ENCODE results near the gene IL17RB.

Gene IL17RB

DNA sequence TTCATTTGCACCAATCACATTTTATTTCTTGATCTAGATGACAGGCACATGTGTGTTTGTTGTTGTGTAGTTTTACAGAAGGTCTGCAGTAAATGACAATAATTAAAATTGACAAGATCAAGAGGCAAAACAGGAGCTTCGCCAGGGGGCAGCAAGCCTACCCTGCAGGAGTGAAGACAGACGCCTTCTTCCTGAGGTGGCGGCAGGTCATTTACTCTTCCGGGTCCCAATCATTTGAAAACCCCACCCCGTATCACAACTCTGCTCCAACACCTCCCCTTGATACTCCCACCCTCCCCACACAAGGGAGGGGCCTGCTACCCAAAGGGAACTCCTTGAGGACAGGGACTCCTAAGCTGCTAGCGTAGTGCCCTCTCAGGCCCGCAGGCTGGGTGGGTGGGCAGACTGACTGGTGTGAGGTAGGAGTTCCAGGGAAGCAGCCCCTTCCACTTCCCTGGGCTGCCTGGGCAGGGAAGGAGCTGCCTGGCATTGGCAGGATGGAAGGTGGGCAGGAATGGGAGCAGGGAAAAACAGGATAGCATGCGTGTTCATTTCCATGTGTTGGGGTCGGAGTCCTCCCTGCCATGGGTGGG lies 13.2 kb upstream of the IL17RB start:
- DNase-seq: no peak

DNA sequence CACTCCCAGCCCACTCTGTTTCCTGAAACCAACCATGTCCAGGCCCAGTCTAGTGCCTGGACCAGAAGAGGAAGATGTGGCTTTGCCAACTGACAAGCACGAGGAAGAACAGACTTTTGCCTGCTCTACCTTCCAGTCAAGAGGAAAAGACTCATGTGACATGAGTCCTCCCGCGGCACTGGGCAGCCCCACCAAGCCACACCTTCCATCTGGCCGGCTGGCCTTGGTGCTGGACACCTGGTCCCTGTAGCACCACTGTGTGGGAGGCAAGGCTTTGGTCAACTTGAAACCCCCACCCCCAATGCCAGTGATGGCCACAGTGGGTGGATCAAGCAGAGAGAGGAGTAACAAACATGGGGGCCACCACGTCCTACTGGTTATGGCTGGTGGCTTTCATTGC lies 12.7 kb upstream of the IL17RB start:
- no peak for DNase-seq

- DNase-seq: no peak
Observed at GRCh38 chr3:53834429-53835095, 11.8 kb upstream of the IL17RB start.

GRCh38 chr3:53835257-53835656 lies 11.1 kb upstream of the IL17RB start:
- no peak for DNase-seq

DNA sequence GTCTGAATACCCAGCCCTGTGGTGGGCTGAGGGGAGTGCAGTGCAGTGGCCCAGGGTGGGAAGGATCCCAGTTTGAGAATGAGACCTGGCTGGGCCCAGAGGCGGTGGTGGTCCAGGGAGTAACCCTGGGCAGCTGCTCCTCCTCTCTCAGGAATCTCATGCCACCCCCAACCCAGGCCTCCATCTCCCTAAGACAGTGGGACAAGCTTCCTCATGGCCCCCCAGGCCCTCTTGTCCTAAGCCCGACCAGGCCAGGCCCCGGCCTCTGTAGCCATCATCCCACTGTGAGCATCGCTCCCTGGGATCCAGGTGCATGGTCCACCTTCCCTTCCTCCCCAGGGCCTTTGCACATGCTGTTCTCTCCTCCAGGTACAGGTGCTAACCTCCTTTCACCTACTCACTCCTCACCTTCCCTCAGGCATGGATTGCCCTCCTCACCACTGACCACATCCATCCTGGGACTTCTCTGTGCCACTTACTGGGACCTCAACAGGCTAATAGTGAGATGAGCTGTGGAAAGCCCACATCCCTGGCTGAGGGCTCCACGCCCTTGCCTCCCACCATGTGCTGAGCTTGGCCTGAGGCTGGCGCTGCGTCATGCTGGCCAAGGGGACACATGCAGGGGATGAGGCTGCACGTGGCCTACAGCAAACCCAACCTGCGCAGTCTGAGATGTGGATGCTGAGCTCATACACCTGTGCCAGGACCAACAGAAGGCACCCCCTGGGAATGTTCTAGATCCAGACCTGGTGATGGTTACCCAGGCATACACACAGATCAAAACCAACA lies 10.1 kb upstream of the IL17RB start:
- DNase-seq: no peak

GRCh38 chr3:53837331-53837730 lies 9.0 kb upstream of the IL17RB start:
- DNase-seq: no peak

DNA sequence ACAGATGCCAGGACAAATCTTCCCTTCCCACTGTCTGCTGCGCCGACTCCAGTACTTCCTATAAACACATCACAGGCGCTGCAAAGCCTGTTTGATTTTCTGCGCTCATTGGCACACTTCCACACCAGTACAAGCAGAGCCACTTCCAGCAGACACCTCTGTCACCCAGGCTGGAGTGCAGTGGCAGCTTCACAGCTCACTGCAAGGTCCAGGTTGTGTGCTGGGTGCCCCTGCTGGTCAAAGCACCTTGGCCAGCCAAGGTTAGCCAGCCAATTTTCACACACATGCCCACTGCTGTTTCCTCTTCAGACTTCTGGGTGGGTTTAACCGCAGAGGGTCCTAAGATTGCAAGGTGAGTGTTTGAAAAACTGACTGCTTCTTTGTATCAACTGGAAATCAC lies 5.1 kb upstream of the IL17RB start:
- DNase-seq: no peak

DNA sequence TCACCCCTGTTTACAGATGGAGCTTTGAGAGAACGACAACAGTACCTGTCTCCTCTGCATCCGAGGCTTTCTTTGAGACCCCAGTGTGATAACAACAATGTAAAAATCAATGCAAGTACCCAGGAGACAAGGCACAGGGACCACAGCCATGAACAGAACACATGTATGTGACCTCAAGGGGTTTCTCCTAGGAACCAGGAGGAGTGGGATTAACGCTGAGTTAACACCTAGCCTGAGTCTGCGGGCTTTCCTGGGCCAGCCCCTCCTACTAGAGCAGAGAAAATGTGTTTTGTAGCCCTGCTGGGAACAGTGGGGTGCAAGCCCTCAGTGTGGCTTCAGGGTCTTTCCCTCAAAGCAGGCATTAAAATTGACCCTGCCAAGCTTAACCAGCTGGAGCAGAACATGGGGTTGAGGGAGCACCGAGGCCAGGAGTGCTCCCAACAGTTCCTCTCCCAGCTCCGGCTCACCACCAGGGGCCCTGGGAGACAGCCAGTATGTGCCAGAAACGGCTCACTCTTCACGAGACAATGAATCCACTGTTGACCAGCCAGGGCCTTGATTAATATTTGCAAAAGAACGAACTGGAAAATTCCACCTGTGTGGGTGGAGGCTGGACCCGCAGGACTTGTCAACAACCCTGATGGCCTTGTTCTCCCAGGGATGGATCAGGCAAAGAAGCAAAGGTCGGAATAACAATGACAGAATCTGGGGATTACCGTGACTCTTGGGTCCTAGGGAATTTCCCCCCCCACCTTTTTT lies 3.8 kb upstream of the IL17RB start:
- no peak for DNase-seq

- DNase-seq: no peak
Observed at GRCh38 chr3:53843195-53844177, 2.9 kb upstream of the IL17RB start.

- no peak for DNase-seq
Observed at GRCh38 chr3:53844262-53845102, 1.9 kb upstream of the IL17RB start.

DNA sequence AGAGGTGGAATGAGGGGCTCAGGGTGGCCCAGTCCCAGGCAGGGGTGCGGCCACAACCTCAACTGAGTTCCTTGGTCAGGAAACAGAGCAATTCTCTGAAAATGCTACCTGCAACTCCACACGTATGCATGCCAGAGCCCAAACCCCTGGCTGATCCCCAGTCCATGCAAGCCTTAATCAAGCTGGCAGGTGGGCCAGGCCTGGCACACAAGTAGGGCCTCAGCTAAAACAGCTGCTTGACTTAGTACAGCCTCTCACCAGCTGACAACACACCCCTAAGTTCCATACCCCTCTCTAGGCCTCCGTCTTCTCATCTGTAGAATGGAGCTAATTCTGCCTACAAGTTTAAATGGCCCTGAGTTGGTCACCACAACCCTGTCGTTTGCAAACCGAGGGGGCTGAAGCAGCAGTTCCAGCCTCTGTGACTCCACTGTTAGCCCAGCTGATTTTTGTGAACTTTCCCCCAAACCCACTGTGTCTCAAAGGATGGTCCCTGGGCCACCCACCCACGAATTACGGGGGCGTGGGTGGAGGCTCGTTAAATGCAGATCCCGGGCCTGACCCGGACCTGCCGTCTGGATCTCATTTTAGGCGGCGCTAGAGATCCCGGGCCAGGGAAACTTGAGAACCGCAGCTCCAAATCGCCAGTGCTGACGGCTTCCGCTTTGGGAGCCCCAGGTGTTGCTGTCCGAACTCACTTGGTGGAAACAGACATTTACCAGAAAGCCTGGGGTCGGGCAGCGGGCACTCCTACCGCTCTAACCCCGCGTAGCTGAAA lies 1.1 kb upstream of the IL17RB start:
- peak; percentile 11 for DNase-seq

- DNase-seq: no peak
Observed at GRCh38 chr3:53845881-53846133, 561 bp upstream of the IL17RB start.

- DNase-seq: no peak
Observed at GRCh38 chr3:53846851-53847155, 435 bp downstream of the IL17RB start.

DNA sequence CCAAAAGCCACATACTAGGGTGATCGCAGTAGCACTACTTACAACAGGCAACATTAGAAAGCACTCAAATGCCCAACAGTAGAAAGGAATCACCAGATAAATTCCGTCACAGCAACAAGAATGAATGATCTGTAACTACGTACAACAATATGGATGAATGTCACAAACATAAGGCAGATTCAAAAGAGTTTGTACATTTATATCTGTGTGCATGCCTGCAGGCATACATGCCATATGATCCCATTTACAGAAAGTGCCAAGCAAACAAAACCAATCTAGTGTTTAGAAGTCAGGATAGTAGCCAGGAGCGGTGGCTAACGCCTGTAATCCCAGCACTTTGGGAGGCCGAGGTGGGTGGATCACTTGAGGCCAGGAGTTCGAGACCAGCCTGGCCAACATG lies 3.5 kb downstream of the IL17RB start:
- no peak for DNase-seq

DNA sequence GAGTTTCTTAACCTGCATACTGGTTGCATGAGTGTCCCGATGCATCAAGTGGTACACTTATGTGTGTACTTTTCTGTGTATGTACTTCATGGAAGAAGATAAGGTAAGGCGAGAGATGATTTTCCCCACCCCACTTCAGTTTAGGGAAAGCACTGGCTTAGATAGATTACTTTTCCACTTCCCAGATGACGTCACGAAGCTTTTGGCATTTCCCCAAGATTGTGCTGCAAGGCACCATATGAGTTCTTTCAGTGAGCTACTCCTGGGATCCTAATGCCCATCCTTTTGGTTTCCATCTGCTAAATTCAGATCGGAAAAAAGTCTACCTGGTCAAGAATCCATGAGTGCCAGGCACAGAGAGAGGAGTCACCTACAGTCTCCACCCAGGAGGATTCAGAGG lies 4.5 kb downstream of the IL17RB start:
- peak; percentile 36 for DNase-seq

GRCh38 chr3:53856964-53857363 lies 10.6 kb downstream of the IL17RB start:
- no peak for DNase-seq

GRCh38 chr3:53858096-53858741 lies 11.9 kb downstream of the IL17RB start:
- DNase-seq: no peak

- DNase-seq: no peak
Observed at GRCh38 chr3:53859178-53859577, 12.8 kb downstream of the IL17RB start.

DNA sequence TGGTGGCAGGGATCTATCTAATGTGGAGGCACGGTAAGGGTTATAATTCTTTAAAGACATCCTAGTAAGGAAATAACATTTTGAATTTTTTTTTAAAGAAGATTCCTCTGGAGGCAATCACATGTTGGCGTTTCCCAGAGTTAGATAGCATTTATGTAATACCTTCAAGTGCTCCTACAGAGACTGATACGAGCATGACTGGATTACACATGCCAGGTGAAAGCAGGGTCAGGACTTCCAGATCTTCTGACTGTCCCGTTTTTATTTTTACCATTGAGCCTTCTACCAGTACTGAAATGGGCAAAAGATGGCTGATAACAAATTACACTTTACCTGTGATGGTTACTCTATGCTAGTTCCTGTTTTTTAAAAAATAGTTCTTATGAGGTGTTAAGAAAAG lies 13.8 kb downstream of the IL17RB start:
- DNase-seq: no peak

DNA sequence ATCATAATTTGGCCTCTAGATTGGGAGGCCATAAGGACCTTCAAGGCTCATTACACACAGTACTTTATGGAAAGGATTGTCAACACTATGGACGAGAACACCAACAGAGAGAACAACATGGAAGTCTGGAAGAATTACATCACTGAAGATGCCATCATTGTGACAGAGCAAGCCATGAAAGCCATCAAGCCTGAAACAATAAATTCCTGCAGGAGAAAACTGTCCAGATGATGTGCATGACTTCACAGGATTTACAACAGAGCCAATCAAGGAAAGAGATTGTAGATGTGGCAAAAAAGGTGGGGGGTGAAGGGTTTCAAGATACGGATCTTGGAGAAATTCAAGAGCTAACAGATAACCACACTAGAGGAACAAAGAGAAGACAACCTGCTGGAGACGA lies 15.9 kb downstream of the IL17RB start:
- no peak for DNase-seq

Data from fibroblast of skin of right quadriceps (primary cell).